Measurements from ENCODE around the gene DPP10.
"Not testable (repeated sequence)": the region's sequence is repeated elsewhere in the genome, so short reads cannot be mapped to it uniquely, and the experiment has no call there.

DPP10 gene

DNA sequence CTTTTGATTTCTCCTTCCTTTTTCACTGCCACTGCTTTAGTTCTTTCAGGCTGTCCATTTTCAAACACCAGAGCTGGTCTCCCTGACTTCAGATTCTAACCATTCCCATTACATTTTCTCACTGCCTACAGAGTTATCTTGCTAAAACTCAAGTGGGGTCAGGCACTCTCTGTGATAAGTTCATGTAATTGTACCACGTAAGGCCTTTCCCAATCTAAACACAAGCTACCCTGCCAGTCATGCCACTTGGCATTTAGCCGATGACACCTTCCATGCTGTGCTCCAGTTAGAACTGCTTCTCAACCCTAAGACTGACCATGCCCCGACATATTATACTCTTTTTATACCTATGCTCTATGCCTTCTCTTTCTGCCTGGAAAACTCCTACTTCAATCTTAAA is 592.4 kb downstream of the DPP10 start:
- DNase-seq = no peak

DNA sequence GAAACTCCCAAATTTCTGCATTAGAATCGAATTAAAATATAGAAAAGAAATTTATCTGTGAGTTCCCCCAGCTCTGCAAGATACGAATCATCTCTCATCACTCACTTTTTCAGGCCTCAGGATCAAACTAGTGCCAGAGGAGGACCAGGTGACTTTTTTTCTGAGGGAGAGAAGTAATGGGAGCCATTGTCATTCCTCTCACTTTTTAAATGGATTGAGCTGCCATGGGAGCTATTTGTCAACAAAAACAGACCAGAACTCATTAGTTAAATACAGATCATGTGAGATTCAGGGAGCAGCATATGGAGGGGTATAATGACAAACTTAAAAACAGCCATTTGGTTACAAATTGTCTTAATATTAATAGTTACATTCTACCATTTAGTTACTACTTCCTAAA is 594.4 kb downstream of the DPP10 start:
- DNase-seq = no peak

DNA sequence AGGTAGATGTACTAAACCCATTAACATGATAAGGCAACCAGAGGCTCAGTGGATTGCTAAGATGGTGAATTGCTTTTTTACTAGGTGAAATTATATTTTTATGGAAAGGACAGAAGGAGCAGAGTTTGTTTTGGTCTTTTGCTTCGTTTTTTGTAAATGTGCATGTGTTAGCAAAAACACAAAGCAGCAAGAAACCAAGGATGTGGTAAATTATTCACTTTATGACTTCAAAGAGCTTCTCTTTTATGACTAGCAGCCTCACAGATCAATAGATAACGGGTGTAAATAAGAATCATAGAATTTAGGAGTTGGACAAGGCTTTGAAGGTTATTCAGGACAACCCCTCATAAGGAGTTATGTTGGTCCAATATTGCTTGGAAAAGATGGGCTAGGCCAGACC is 615.0 kb downstream of the DPP10 start:
- no peak for DNase-seq

DNA sequence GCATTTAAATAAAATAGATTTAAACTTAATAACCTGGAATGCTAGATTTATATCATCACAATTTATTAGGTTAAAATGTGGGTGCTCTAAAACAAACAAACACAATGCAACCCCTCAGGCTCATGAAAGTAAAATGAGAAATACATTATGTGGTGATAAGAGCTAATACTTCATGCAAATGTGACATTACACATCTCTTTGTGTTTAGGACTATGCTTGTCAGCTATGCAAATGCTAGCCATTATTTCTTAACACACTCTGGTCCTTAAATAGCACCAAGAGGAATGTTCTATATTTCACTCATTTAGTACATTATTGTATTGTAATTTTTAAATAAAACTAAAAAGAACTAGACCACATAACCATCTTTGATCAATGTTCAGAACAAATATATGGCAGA is 627.6 kb downstream of the DPP10 start:
- no peak for DNase-seq

DNA sequence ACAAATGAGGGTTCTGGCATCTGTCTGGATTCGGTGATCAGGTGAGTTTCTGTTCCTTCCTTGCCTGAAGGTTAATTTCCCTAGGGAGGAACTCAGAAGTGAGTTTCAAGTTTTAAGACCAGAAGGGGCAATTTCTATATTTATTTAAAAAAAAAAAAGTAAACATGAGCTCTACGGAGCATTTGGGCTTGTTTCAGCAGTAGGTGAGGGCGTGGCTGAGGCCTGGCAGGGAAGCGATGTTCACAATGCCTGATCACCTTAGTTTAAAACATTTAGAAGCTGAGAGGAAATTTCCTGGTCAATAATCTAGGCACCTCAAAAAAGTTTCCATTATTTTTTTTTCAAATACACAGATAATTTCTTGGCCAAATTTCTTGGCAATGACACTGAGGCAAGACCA is 629.1 kb downstream of the DPP10 start:
- no peak for DNase-seq

DNA sequence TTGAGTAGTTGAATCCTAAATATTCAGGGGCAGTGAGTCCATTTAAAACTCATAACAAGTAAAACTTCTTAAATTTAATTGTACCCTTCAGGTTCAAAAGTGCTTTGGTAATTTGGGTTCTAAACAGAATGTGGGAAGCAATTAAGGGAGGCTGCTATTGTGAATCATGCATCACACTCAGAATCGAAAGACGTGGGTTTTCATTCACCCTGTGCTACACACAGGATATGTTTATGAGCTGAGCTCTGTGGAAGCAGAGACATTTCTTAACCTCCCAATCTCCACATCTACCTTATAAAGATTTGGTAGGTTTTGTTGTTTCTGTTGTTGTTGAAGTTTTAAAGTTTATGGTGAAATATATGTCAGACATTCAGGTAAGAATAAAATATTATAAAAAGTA is 633.4 kb downstream of the DPP10 start:
- DNase-seq = no peak

DNA sequence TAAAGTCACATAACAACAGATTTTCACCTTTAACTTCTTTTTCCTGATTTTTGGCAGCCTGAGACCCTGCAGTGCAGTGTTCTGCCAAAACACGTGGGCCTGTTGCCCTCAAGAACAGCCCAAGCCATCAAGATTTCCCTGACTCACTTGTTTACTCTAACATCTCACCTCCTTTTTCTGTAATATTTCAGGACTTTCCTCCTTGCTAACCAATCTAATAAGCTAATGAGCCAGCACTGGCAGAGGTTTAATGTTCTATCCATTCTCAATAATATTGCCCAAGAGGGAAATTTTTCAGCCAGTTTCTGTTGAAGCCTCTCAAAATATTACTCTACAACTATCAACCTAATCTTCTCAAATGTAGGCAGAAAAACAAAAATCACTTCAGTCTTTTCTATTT is 635.2 kb downstream of the DPP10 start:
- no peak for DNase-seq

DNA sequence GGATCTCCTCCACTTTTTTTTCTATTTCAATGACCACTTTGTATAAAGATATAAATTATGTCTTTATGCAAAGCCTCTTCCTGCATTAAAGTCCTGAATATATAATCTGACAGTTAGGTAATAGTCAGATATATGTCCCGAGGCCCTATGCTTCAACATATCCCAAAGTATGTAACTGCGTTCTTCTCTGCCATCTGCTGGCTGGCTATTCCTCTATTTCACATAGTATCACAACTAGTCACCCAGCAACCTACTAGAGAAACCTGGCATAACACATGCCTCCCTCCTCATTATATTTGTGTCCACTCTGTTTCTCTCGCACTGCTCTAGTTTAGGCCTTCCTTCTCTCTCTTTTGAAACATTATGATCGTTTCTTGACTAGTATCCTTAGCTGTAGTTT is 640.8 kb downstream of the DPP10 start:
- DNase-seq = no peak

DNA sequence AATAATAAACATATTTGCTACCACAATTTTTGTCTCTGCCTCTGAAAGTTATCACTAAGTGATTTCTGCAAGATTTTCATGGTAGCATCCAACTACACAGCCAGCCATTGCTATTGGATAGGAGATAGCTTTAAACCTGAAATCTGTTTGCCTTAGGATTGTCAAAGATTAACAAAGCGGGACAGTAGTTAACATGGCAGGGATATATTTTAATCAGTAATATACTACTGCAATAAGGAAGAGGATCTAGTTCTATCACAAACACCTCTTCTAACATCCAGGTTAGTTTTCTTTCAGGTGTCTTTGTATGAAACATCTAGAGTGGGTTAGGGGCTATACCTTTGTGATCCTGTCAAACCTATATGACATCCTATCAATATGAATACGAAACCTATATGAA is 641.3 kb downstream of the DPP10 start:
- DNase-seq = no peak

DNA sequence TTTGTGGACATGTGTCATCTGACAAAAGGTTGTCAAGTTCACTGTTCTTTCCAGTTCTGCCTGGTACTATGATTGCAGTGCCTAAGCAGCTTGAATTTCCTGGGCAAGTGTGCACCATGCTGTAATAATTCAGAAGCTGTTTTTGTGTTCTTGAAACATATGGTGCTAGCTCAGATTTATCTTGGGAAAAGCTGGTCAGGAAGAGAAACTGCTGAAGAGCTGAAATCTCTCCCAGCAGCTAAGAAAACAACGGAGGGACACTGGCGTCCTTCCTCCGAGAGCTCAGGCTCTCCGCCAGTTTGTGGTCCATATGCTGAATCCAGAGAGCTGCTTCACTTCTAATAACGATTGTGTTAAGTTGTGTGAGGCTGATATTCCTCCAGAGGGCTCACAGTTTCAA is 642.0 kb downstream of the DPP10 start:
- no peak for DNase-seq

DNA sequence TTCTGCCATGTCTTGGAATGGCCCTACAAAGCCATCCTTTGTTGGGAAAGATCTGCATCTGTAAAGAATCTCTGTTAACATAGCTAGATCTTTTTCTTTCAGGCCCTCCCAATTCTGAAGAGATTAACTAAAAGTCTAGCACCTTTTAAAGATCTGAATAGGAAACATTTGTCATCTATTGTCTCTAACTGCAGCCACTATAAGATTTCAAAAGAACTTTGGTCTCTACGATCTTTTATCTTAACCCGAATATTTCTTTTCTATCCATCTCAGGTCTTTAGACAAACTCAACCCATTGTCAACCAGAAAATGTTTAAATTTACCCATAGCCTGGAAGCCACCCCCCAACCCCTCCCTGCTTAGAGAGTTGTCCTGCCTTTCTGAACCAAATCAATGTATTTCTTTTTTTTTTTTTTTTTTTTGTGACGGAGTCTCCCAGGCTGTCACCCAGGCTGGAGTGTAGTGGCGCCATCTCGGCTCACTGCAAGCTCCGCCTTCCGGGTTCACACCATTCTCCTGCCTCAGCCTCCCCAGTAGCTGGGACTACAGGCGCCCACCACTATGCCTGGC is 643.7 kb downstream of the DPP10 start:
- not testable (repeated sequence) for DNase-seq

DNA sequence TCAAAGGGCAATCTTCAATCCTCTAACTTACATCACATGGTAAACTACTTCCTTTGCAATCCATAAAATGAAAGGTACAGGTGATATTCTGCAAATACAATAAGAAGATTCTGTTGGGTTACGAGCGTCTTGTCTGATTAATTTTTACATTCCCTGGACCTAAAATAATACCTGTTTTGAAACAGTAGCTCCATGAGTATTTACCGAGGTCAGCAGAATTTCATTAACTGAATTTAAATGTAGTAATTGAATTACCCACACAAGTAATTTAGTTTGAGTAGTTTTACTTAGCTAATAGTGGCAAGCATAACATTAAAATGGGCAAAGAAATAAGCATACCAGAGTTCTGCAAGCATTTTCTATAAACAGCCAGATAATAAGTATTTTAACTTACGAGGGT is 652.0 kb downstream of the DPP10 start:
- DNase-seq = no peak

DNA sequence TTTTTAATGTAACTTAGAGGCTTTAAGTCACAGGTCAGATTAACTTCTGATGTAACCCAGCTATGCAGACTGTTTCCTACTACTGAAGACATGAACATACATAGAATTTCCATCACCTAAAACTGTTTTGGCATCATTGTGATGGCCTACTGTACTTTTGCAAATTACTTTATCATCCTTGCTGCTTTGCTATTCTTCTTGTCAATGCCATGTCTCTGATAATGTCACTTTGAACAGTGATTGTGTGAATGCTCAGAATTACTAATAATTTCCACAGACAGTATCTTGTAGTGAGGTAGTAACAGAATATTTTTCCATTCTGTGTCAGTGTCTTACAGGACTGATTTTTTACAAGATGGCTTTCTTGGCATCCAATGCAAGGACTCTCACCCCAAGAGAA is 663.5 kb downstream of the DPP10 start:
- no peak for DNase-seq

DNA sequence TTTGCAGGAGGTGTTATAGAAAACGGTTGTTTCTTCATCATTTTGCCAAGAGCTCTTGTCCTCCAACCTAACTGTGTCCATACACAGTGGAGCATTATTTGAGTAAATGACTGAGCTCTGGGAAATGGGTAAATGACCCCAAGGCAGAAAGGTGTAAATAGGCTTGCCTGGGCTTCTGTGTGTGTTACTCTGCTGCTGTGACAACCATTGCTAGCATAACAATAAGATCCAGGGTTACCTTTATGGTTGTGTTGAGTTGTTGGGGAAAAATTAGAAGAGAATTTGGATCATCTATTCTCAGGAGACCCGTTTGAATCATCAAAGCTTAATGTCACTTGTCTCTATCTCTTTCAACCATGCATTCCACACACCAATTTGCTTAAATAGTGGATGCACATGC is 672.7 kb downstream of the DPP10 start:
- DNase-seq = no peak

DNA sequence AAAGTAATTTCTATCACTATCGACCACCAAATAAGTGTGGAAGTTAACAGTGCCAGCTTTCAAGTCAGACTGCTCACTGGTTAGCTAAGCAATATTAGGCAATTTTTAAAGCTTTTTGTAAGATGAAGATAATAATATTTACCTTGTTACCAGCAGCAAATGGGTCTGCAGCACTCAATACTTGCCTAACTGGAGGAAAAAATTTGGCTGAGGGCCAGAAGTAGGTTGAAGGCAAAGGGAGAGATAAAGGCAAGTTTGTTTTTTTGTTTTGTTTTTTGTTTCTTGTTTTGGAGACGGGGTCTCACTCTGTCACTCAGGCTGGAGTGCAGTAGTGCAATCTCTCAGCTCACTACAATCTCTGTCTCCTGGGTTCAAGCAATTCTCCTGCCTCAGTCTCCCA is 675.9 kb downstream of the DPP10 start:
- DNase-seq = no peak

DNA sequence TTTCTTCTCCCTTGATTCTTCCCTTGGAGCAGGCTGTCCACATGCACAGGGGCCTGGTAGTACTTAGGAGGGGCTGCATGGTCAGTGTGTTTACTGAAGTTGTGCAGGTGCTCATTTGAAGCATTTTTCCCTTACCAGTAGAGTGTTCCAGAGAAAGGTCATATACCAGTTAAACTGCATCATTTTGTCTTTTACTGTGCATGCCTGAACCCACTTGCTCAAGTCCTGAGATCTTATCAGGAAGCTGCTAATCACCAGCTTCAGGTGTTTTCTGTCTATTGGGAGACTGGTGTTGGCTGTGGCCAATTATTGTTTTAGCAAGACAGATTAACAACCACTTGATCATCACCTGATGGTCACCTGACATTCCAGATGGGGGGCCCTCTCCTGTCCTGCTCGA is 676.6 kb downstream of the DPP10 start:
- DNase-seq = no peak

DNA sequence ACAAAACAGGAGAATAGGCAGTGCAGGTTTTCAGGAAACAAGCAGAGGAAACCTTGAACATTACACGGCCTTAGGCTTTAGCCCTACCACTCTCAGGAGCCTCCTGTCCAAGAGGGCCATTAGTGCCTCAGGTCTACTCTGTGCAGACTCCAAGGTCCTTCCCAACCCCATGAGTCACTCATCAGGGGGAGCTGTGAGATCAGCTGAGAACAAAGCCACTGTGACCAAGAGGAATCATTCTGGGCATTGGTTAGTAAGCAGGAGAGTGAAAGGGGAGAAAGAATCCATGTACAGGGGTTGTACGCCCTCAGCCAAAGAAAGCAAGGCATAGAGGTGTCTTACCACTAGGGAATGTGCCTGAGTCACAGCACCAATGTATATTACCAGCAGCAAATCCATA is 680.3 kb downstream of the DPP10 start:
- no peak for DNase-seq

DNA sequence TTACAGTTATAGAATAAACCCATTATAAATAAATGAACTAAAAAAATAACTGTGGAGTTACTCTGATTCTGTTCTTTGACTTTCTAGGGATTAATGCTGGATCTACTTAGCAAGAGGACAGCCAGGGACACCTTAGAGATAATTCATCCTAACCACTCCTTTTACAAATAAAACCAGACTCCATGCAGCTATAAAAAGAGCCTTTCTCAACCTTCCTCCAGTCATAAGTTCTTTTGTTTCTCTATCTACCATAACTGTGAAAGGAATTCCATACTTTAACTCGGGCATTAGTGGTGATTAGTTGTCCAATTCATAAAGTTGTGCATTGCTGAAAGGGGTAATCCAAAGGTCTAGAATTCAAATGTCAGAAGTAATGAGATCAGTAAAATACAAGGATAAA is 682.4 kb downstream of the DPP10 start:
- DNase-seq = no peak

DNA sequence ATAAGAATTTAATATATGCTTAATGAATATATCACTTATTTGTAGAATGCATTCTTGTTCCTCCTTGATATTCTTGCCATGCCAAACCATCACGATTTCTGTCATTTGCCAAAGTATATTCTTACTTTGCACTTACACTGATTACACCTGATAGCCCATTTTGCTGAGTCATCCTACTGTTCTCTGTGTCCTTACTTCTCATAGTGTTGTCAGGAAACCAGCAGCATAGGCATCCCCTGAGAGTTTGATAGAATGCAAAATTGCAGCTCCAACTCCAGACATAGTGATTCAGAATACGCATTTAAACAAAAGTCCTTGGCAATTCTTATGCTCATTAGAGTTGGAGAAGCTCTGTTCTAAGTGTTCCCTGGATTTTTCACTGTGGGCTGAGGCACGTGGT is 687.1 kb downstream of the DPP10 start:
- DNase-seq = no peak

DNA sequence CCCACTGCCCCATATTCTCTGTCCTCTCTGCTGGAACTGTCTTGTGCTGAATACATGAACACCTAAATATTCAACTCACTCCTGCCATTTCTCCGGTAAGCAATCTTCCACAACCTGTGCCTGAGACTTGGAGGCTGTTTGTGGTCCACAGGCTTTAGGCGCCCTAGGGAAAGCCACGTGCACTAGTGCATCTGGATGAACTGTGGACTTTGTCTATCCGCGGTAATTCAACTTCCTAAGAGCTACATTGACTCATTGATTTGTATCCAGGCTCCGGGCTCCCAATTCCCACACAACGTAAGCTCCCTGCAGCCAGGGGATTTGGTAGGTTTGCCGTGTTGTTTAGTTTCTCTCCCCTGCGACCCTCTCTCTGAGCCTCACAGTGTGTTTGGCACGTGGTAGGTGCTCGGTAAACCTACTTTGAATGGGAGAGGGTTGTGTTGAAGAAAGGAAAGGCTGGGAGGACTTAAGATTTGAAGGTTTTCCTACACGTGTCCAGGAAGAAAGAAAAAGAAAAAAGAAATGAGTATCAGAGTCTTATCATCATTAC is 718.2 kb downstream of the DPP10 start:
- no peak for DNase-seq

DNA sequence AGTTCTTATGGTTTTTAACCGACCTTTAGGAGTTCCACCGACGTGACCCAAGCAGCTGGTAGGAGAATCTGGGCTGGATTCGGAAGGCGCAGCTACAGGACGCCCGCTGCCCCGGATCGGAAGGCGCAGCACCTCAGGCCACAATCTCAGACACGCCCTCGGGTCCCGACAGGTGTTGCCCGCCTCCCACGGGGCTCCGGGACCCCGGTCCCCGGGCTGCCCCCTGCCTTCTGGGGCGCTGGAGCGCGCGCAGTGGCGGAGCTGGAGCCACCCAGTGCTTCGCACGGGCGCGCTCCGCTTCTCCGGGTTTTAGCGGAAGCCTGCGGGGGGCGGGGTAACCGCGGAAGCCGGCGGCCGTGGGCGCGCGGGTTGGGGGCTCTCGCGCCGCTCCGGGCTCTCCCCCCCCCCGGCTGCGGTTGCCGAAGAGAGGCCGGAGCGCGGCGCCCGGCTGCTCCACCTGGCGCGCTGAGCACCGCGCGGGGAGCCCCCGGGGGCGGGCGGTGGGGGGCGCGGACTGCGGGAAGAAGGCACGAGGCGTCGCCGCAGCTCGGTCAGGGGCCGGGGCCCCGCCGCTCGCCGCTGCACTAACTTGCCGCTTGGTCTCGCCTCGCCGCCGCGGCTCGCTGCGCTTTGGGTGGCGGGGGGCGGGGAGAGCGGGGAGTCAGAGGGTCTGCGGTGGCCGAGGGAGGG is 718.8 kb downstream of the DPP10 start:
- no peak for DNase-seq

DNA sequence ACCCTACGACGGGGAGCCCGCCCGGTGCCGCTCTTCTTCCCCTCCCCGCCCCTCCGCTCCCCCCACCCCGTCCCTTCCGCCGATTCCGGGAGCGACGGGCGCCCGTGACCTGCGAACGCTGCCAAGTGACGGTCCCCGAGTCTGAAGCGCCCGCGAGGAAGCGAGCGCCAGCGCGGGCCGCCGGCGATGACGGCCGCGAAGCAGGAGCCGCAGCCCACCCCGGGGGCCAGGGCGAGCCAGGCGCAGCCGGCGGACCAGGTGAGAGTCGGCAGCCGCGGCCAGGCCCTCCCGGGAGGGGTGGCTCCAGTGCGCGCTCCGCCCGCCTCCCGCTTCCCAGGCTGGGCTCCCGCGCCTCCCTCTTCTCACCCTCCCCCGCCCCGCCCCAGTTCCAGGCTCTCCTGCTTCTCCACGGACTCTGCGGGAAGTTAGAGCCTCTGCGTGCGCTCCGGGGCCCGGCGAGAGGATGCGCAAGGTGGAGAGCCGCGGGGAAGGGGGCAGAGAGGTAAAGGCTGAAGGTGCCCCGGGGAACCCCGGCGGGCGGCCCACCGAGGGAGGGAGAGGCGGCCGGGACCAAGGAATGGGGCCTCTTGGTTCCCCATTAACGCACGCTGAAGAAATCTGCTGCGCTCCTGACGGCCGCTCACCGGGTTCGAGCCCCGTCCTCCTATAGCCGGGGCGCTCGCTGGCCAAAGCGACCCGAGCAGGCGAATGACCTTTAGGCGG is 719.5 kb downstream of the DPP10 start:
- no peak for DNase-seq

DNA sequence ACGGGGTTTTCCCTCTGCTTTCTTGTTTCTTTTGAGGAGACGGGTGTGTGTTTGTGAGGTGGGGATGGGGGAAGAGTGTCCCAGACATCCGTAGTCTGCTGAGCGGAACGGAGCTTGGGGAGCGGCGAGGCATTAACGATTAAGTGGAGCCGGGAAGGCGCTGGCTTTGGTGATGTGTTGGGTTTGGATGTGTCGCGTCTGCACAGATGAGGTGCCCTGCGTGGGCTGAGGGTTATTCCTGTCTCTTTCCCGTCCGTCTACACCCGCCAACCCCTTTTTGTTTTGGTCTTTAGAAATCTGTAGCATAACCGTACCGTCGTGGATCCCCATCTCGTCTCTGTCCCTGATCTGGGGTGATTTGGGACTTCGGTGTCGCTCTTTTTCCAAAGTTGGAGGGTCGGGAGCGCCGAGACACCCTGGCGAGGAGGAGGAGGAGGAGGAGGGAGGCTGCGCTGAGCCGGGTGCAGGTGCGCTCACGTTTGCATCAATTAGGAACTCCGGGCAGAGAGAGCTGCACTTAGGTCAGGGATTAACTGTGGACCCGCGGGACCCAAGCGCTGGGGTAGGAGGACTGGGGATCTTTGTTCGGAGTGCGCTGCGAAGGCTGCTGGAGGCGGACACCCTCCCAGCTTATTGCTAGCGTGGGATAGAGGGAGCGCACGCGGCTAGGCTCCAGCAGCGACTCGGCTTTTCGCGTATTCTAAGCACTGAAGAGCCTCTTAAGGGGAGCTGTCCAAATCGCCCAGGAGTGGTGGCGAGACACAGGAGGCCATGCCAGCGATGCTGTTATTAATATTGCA is 720.3 kb downstream of the DPP10 start:
- DNase-seq = no peak

DNA sequence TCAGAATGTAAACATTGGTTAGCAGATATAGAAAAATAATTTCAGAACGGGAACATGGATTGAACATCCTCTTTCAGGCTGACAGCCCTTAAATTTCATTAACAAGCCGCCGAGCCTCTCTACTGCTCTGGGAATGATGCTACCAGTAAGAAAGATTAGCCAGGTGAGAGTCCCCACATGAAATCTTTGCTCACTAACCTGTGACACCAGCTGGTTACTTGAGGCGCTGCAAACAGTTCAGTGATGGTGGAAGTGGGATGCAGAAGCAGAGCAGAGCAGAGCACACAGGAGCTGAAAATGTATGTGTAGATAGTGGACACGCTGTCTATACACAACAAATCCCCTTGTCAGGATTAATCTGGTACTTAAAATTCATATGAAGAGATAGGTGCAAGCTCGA is 721.1 kb downstream of the DPP10 start:
- DNase-seq = no peak
